VCaP (cell line): ENCODE results near the gene SARDH.

Experiments
- H3K27ac ChIP-seq: fragments of 450-650 bp; 2 replicates; pipeline ENCODE4 v1.5.1; 2017
- TF ChIP-seq, protein P1 (sequence below): fragments of 450-650 bp; conservative IDR thresholded peaks from 2 replicates; pipeline ENCODE4 v1.5.1; 2017; ENCODE audit warnings: mild to moderate bottlenecking, moderate library complexity

SARDH gene

DNA sequence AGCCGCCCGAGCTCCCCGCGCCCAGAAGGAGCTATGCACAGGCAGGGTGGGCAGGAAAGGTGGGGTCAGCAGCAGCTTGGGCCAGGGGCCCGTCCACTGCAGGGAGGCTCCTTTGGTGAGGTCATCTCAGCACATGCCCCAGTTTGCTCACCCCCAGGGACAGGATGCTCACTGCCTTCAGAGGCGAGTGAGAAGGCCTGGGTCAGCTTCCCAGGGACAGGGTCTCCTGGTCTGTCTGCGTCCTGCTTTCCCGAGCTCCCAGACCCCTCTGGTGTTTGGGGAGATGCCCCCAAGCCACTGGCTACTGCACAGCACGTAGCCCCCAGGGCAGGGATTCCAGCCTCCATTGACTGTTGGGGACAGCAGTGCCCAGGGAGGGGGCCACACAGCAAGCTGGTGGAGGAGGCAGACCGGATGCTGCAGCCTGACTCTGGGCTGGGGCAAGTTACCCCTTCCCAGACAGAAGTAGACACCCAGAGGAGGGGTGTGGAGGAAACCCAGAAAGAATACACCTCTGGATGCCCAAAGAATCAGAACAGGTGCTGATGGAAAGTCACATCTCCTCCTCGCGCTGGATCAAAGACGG, 581 bp upstream of the SARDH start:
- H3K27ac ChIP-seq: no peak overlapping the region
- TF ChIP-seq, protein P1, sequence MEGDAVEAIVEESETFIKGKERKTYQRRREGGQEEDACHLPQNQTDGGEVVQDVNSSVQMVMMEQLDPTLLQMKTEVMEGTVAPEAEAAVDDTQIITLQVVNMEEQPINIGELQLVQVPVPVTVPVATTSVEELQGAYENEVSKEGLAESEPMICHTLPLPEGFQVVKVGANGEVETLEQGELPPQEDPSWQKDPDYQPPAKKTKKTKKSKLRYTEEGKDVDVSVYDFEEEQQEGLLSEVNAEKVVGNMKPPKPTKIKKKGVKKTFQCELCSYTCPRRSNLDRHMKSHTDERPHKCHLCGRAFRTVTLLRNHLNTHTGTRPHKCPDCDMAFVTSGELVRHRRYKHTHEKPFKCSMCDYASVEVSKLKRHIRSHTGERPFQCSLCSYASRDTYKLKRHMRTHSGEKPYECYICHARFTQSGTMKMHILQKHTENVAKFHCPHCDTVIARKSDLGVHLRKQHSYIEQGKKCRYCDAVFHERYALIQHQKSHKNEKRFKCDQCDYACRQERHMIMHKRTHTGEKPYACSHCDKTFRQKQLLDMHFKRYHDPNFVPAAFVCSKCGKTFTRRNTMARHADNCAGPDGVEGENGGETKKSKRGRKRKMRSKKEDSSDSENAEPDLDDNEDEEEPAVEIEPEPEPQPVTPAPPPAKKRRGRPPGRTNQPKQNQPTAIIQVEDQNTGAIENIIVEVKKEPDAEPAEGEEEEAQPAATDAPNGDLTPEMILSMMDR: no peak

DNA sequence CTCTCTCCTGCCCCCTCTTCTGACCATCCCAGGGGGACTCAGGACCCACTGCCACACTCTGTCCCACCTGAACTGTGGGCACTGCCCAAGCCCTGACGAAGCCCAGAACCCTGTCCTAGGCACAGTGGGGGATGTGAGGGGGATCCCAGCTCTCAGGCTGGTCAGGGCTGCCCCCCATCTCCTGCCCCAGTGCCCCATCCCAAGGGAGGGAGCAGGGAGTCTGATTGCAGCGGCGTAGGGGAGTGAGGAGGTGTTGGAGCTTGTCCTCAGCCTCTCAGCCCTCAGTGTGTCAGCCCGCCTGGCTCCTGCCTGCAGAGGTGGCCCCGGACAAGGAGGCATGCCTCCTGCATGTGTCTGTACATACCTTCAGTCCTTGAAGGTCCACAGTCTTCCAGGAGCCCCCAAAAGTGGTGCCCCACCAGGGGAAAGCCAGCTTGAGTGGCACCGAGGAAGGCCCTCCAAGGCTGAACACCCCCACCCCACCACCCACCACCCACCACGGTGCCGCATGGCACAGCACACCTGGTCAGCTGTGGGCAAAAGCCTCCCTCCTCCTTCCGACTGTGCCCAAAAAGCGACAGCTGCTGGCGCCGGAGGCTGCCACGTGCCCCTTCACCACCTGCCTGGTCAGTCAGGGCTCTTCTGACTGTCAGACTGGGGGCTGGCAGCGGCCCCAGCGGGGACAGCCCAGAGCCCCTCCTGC, 930 bp downstream of the SARDH start:
- H3K27ac ChIP-seq: no peak overlapping the region
- TF ChIP-seq, protein P1: no peak

DNA sequence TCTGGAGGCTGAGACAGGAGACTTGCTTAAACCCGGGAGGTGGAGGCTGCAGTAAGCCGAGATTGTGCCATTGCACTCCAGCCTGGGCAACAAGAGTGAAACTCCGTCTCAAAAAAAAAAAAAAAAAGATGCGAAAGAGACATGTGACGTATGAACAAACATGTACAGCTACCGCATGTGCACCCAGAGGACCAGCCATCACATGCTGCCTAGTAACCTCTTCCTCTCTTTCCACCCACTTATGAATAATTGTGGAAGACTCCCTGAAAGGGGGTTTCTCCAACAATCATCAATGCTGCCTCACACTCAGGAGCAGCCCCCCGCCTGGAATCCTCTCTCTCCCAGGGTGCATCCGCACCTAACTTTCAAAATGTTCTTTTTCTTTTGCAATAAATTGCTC, 2.2 kb downstream of the SARDH start:
- TF ChIP-seq, protein P1: no peak
- H3K27ac ChIP-seq: no peak overlapping the region

DNA sequence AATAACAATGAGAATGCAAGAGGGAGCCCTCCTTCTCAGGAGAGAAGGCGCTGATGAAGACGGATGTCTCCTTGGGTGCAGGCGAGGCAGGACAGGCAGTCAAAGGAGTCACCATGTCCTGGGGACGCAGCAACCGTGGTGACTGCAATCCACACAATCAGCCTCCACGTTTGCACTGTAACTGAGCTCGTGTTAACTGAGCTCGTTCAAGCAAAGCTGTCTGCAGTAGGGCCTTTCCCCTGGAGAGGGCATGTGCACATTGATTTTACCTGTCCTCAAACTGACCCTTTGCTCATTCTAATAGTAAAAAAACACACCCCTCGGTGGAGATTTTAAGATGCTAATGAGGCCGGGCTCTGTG, 2.8 kb downstream of the SARDH start:
- TF ChIP-seq, protein P1: no peak
- no peak overlapping the region for H3K27ac ChIP-seq

DNA sequence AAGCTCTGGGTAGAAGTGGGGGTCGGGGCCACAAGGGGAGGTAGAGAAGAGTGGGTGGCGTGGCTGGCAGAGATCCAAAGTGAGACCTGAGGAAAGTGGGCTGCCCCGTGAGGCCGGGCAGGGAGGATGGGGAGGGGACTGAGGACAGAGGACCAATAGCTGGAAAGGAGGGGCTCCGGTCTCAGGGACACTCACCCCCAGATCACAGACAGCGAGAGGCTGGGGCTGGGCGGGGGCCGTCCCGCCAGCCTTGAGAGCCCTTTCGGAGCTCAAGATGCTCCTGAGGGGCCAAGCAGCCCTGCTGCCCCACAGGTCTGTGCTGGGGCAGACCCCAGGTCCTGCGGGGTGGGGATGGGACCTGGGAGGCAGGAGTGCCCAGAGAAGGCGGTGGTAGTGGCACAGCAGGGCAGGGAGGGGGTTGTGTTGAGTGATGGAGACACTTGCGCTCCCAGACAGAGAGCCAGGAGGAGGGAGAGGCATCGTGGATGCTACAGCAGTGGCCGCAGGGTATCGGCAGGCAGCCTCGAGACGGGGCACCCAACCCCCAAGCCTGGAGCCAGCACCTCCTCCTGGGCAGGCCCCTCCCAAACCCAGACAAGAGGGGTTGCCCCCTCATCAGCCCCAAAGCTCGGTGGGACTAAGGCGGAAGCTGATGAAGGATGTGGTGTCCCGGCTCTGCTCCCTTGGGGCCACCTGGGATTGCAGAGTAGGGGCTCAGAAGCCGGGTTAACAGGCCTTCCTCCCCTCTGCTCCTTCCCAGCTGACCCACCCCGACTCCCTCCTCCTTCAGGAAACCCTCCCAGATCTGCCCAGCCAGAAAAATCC, 3.4 kb downstream of the SARDH start:
- TF ChIP-seq, protein P1: no peak
- no peak overlapping the region for H3K27ac ChIP-seq

DNA sequence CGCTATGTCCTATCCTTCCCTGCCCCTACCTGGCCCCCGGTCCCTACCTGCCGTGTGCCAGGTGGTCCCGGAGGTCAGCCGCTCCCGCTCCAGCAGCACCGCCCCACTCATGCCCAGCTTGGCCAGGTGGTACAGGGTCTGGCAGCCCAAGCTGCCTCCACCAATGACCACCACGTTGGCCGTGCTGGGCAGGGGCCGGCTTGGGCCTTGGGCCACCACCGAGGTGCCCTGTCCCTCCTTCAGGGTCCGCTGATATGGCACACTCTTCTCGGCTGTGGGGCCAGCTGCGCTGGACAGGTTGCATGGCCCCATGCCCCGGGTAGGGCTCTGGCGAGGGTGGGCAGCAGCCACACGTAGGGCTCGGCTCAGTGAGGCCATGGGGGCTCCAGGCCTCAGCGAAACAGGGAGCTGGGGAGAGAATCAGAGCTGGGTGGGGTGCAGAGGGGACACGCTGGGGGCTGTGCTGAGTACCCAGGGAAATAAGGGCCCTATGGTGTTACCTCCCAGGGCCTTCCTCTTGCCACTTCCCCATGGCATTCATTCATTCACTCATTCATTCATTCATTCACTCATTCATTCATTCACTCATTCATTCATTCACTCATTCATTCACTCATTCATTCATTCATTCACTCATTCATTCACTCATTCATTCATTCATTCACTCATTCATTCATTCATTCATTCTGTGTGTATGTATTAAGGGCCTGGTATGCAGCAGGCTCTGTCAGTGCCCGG, 4.2 kb downstream of the SARDH start:
- TF ChIP-seq, protein P1: no peak
- H3K27ac ChIP-seq: no peak overlapping the region

DNA sequence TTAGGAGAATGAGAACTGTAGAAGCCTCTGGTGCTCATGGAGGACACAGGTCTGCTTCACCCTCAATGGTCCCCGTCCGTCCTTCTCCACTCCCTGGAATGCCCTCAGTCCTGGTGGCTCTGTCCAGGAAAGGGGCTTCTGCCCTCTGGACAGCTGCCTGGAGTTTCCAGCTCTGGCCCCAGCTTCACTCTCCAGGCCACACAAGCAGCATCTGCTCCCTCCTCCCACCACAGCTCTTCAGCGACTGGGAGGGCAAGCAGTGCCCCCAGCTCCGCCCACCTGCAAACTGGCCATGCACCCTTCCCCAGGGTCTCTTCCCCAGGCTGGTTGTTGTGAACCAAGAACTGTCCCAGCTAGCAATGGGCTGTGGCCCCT, 4.7 kb downstream of the SARDH start:
- TF ChIP-seq, protein P1: no peak
- no peak overlapping the region for H3K27ac ChIP-seq
